HG03521 (cell line): Measurements from ENCODE around the gene SEMA7A.
A peak's percentile ranks its signal among the peaks of the same experiment; 100 is the strongest.
"Not testable (repeated sequence)": the region's sequence is repeated elsewhere in the genome, so short reads cannot be mapped to it uniquely, and the experiment has no call there.

Experiments used
- ATAC-seq: cut with Tn5 transposase; IDR thresholded peaks from one replicate; pipeline ENCODE4 v1.9.1; 2021; ENCODE audit warnings: mild to moderate bottlenecking, moderate library complexity; ENCODE audit not compliant: unreplicated experiment

SEMA7A gene

GRCh38 chr15:74400915-74401757 is 32.6 kb downstream of the SEMA7A start:
- no peak for ATAC-seq

DNA sequence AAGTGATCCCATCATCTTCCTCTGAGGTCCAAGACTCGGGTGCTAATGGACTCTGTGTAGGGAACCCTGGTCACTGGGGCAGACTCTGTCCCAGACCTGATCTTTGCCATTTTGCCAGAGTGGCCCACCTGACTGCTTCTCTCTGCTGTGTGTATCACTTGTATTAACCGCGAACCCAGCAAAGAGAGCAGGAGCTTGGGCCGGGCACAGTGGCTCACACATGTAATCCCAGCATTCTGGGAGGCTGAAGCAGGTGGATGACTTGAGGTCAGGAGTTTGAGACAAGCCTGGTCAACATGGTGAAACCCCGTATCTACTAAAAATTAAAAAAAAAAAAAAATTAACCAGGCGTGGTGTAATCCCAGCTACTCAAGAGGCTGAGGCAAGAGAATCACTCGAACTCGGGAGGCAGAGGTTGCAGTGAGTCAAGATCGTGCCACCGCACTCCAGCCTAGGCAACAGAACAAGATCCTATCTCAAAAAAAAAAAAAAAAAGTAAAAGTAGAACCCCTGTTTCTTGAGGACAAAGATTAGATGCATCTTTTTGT is 33.4 kb downstream of the SEMA7A start:
- ATAC-seq: no peak

- ATAC-seq: no peak
Measured at GRCh38 chr15:74399511-74400312, 34.0 kb downstream of the SEMA7A start.

GRCh38 chr15:74399100-74399499 is 34.7 kb downstream of the SEMA7A start:
- ATAC-seq: no peak

GRCh38 chr15:74398183-74398582 is 35.6 kb downstream of the SEMA7A start:
- no peak for ATAC-seq

GRCh38 chr15:74397239-74398068 is 36.3 kb downstream of the SEMA7A start:
- ATAC-seq: no peak

- ATAC-seq: peak; percentile 32
Measured at GRCh38 chr15:74396445-74397238, 37.1 kb downstream of the SEMA7A start.

- no peak for ATAC-seq
Measured at GRCh38 chr15:74396146-74396438, 37.7 kb downstream of the SEMA7A start.

- no peak for ATAC-seq
Measured at GRCh38 chr15:74395319-74396145, 38.2 kb downstream of the SEMA7A start.

DNA sequence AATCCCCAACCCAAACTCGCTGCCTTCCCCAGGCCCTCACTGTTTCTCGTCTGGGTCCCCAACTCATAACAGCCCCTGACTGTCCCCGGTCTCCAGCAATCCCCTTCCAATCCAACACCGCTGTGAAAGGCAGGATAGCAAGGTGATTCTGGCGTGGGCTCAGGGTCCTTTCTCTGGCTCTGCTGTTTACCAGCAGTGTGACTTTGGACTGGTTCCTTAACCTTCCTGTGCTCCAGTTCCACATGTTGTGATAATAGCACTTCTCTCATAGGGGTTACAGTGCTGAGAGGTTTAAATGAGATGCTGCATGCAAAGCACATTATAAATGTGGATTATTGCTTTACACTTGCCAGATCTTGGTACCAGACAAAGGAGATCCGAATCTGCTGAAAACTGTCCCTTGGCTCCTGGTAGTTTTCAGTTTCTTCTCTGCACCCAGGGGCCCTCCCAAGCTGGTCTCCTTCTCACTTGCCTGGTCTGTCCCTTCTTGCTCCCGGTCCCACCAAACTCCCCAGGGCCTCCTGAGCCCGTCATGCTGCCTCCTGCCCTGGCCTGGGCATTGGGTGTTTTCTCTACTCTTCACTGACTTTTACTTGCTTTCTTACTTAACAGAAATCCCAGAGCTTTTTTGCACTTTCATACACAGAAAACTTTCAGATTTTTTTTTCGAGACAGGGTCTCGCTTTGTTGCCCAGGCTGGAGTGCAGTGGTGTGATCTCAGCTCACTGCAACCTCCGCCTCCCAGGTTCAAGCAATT is 39.5 kb downstream of the SEMA7A start:
- ATAC-seq: no peak

DNA sequence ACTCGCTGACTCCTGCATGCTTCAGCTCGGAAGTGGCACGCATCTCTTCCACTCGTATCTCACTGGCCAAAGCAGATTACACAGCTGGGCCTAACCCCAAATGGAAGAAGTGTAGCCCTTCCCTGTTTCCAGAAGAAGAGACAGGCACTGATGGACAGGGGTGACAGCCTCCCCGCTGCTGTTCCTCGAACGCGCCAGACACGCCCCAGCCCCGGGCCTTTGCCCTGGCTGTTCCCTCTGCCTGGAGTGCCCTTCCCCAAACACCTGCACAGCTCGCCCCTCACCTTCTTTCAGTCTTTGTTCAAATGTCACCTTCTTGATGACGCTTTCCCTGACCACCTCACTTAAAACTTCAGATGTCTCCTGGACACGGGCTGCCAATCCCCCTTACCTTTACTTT is 40.3 kb downstream of the SEMA7A start:
- ATAC-seq: no peak

GRCh38 chr15:74392902-74393301 is 40.9 kb downstream of the SEMA7A start:
- no peak for ATAC-seq

DNA sequence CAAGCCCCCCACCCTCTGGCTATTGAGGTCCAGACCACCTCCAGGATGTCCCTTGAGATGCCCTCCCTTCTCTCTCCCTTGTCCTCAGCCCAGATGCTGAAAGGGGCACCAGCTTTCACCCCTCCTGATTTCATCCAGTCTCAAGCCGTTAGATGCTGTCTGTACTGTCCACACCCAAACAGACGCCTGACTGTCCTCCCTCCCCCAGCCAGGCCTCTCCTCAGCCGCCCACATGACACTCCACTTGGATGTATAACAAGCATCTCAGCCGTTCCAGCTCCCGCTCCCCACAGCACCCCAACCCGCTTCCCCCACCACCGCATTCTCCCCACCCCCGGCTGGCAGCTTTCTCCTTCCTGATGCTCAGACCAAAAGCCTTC is 41.3 kb downstream of the SEMA7A start:
- no peak for ATAC-seq

DNA sequence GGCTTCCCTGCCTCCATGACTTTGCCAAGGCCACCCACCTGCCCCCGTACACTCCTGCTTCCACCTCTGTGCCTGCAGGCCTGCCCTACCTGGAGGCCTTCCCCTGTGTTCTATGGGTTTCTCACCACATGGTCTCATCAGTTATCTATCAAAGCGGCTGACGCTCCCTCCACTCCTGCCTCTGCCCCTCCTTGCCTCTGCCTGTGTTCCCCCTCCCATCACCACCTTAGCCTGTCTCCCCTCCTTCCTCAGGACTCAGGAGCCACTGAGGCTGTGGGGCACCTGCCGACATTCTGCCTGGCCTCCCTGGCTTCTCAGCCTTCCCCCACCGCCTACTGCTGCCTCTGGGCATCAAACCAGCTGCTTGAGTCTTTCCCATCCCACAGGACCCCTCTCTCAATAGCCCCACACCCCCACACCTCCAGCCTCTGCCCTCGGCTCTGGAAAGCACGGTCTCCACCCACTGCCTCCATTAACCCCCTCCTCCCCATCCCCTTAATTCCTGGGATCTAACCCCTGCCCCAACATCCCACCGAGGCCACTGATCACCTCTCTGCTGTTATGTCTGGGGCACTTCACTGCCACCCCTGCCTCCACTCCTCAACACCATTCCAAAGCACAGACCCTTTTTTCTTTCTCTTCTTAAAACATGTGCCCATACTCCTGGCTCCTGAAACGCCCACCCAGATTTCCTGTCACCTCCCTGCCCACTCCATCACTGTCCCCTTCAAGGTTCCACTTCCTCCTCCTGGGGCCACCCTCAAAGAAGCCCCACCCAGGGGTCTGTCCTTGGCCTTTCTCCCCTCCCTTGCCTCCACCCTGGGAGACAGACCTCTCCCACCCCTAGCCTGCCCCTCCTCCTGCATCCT is 41.9 kb downstream of the SEMA7A start:
- ATAC-seq: no peak

DNA sequence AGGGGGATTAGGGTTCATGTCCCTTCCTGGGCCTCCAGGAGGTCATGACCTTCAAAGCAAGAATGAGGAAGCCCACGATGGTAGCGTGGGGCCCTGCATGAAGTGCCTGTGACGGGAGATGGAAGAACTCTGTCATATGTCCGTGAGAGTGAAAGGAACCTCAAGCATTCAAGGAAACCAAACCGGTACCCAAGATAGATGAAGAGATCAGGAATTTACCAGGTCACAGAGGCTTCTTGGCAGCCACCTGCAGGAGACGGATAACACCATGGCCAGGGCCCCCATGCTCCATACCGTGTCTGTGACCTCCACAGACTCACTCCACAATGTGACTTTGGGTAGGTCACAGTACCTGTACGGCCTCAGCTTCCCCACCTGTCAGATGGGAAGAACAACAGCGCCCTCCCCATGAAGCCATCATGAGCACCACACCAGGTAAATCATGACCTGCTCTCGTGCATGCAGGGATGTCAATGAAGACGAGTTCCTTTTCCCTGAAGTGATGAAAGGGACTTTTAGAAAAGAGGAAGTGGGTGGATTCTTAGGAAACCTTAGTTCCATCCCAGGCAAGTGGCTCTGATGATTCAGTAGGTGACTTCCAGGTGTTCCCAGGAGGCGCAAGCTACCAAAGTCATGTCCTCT is 43.0 kb downstream of the SEMA7A start:
- ATAC-seq: no peak

- not testable (repeated sequence) for ATAC-seq
Measured at GRCh38 chr15:74390049-74390646, 43.6 kb downstream of the SEMA7A start.
